ENCODE measurements around the gene PI4K2A.

The PI4K2A gene

GRCh38 chr10:97713339-97713825 lies 72.9 kb downstream of the PI4K2A start, which contains the start of gene MARVELD1 (continued):
- no peak for TF ChIP-seq ZNF521 (tag by site-specific recombination; IDR thresholded peaks at IDR 0.05)
- no peak for TF ChIP-seq ZNF707 (tag by site-specific recombination; IDR thresholded peaks at IDR 0.05)

- peaks cover 16% of the 10 kb centered on the region for H3K4me1 ChIP-seq (ENCODE audit: control insufficient read depth, insufficient read depth, low read length)
- H3K27ac ChIP-seq (ENCODE audit: extremely low read depth, low read depth, low read length): peak overlapping the region; percentile 95
- POLR2A ChIA-PET: interaction anchor here (0.6 to 4.9 kb wide), 12 partner anchors 10 to 728 kb away, joined by 3 to 36 read pairs (median 7); partner anchors contain the start of genes AVPI1, RRP12 and ZFYVE27
- CTCF ChIA-PET: interaction anchor here (1.0 to 20.4 kb wide), 4 partner anchors 8 to 27 kb away, joined by 3 to 487 read pairs (median 20); partner anchors contain the start of genes AVPI1 and ZFYVE27
- no peaks in the 10 kb centered on the region for H3K9me3 ChIP-seq (ENCODE audit: control insufficient read depth, insufficient read depth, low read depth, low read length)
- peaks cover 7 to 21% of the 10 kb centered on the region in 2 experiments; a peak in 2 of 3 replicates for H3K36me3 ChIP-seq (ENCODE audit: control insufficient read depth in 2 of 2, insufficient read depth in 1 of 2, low read length in 2 of 2)
- H3K4me3 ChIP-seq (ENCODE audit: low read depth, low read length): peak overlapping the region; percentile 54
- TF ChIP-seq ZNF114 (tag by site-specific recombination; IDR thresholded peaks at IDR 0.05) (no peak), SETDB1 (IDR thresholded peaks at IDR 0.05; ENCODE audit: insufficient read length, low read length) (no peak), ZNF785 (tag by site-specific recombination; IDR thresholded peaks at IDR 0.05) (0 out of 2 replicates have a peak, but pooled peaks have one; percentile 5), YY1 (tag by site-specific recombination; IDR thresholded peaks at IDR 0.05) (peak; percentile 36; the same call in 1 of the 2 replicates), ZNF544 (tag by site-specific recombination; IDR thresholded peaks at IDR 0.05) (no peak), ZNF76 (tag by site-specific recombination; IDR thresholded peaks at IDR 0.05; ENCODE audit: borderline replicate concordance, low read depth) (peak; percentile 72; the same call in 1 of the 2 replicates), ZNF274 (IDR thresholded peaks at IDR 0.05; ENCODE audit: low read length) (no peak), ZNF274 (tag by site-specific recombination; IDR thresholded peaks at IDR 0.05; ENCODE audit: borderline replicate concordance) (no peak), ZNF426 (tag by site-specific recombination; IDR thresholded peaks at IDR 0.05) (no peak), PRDM10 (tag by site-specific recombination; IDR thresholded peaks at IDR 0.05) (no peak; the same call in 1 of the 2 replicates), ZNF654 (tag by site-specific recombination; IDR thresholded peaks at IDR 0.05; ENCODE audit: low read depth) (no peak), TCF7L2 (IDR thresholded peaks at IDR 0.05; ENCODE audit: borderline replicate concordance, low read depth, low read length) (no peak), ZFP37 (tag by site-specific recombination; IDR thresholded peaks at IDR 0.05) (peak; percentile 69), ZNF202 (tag by site-specific recombination; IDR thresholded peaks at IDR 0.05; ENCODE audit: borderline replicate concordance) (no peak), REPIN1 (tag by site-specific recombination; IDR thresholded peaks at IDR 0.05; ENCODE audit: low read depth) (no peak), ZNF692 (tag by site-specific recombination; IDR thresholded peaks at IDR 0.05) (peak; percentile 15), MEIS1 (CRISPR knock-in tag; IDR thresholded peaks at IDR 0.05; ENCODE audit: borderline replicate concordance) (no peak), ZNF449 (tag by site-specific recombination; IDR thresholded peaks at IDR 0.05) (peak; percentile 50; the same call in 1 of the 2 replicates), ZBTB44 (tag by site-specific recombination; IDR thresholded peaks at IDR 0.05) (no peak), ZNF660 (tag by site-specific recombination; IDR thresholded peaks at IDR 0.05) (peak; percentile 47; the same call in 1 of the 2 replicates), ZNF18 (tag by site-specific recombination; IDR thresholded peaks at IDR 0.05) (no peak), ZNF324 (tag by site-specific recombination; IDR thresholded peaks at IDR 0.05) (no peak), GLIS1 (tag by site-specific recombination; IDR thresholded peaks at IDR 0.05) (peak; percentile 20; the same call in 1 of the 2 replicates)
These were observed 73.4 kb downstream of the PI4K2A start for GRCh38 chr10:97713826-97714400.
